Activated CD8-positive, alpha-beta memory T cell treated with anti-CD3 and anti-CD28 coated beads, Interleukin-2, amount 50 U/mL, for 1 hour (primary cell): ENCODE measurements around the gene CDCP1.

Experiments used
- DNase-seq: peaks from one replicate; pipeline ENCODE4 v3.0.0-alpha.2; 2020; ENCODE audit errors: extremely low read depth

CDCP1 gene

GRCh38 chr3:45139372-45140140 is 6.6 kb downstream of the CDCP1 start:
- no peak for DNase-seq

GRCh38 chr3:45137656-45138181 is 8.5 kb downstream of the CDCP1 start:
- no peak for DNase-seq

- DNase-seq = no peak
Measured at GRCh38 chr3:45135959-45136358, 10.2 kb downstream of the CDCP1 start.

GRCh38 chr3:45134758-45135521 is 11.2 kb downstream of the CDCP1 start:
- DNase-seq = no peak

DNA sequence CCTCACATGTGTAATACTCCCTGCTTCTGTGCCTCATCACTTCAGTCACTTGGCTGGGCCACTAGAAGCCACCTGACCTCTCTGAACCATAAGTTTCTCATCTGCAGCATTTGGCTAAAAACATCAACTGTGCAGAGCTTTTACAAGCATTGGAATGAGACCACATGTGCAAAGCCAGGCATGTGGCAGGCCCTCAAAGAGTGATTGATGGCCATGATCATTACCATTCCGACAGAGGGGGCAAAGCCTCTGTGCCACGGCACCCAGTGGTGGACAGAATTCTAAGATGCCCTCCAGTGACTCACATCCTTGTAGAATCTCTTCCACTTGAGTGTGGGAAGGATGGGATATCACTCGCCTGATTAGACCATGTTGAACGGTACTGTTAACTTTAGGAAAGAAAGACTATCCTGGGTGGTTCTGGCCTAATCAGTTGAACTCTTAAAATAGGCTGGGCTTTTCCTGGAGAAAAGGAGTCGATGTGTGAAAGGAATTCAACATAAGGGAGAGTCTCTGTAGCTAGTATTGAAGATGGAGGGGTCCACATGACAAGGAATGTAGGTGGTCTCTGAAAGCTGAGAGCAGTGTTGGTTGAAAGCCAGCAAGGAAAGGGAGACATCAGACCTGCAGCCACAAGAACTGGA is 13.5 kb downstream of the CDCP1 start:
- DNase-seq = no peak

GRCh38 chr3:45131201-45131600 is 15.0 kb downstream of the CDCP1 start:
- no peak for DNase-seq

DNA sequence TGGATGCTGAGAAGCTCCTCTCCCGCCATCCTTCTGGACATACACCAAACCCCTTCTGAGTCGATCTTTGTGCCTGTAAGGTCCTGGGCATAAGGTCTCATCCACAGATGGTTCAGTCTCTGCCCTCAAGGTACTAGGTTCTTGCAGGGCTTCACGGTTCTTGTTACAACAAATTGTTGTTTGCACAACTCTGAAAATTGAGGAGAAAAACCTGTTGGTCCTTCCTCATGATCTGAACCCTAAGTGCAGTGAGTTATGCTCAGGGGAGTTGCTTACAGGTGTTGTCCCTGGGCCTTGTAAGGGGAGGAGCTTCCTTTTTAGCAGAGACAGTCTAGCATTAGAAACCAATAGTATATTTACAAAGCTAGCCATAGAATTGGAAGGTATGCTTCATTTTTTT is 15.7 kb downstream of the CDCP1 start:
- DNase-seq = no peak

- no peak for DNase-seq
Measured at GRCh38 chr3:45128950-45129349, 17.2 kb downstream of the CDCP1 start.

DNA sequence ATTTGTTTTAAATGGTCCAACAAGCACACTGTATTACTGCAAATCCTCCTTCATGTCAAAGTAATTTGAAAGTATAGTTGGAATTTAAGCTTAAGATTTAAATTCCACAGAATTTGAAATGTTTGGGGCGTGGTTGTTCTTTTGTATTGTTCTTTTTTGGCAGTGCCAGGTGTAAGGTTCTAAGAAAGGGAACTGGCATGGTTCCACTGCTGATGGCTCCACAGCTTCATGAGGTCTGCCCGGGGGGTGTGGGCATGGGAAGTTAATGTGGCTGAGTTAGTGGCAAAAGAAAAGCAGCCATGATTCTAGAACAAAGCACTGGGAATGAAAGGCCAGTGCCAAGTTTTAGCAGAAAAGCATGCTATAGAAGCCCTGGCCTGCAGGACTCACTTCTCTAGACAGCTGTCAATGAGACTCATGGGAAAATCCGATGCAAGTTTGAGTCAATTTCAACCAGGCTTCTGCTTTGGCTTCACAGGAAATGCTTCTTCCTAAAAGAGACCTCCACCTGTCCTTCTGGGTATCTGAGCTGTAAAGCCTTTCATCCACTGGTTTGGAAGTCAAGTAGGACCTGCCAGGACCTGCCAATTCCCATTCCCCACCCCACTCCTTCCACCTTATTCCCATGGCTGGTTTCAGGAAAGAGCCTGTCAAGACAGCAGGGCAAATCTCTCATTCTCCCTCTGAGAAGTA is 18.9 kb downstream of the CDCP1 start:
- no peak for DNase-seq

DNA sequence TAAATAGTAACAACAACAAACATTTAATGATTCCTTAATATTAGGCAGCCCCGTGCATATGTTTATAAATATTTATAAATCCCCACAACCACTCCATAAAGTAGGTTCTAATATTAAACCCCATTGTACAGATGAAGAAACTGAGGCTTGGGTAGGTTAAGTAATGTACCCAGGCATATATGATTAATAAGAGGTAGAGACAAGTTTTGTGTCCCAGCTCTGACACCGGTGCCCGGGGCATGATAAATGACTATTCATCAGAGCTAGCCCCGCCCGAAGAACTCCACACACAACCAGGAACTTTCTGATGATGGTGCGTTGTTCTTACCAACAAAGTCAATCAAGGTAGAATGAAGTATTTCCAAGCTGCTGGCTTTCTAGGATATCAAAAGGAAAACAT is 19.4 kb downstream of the CDCP1 start:
- no peak for DNase-seq

GRCh38 chr3:45125550-45126026 is 20.6 kb downstream of the CDCP1 start:
- no peak for DNase-seq

DNA sequence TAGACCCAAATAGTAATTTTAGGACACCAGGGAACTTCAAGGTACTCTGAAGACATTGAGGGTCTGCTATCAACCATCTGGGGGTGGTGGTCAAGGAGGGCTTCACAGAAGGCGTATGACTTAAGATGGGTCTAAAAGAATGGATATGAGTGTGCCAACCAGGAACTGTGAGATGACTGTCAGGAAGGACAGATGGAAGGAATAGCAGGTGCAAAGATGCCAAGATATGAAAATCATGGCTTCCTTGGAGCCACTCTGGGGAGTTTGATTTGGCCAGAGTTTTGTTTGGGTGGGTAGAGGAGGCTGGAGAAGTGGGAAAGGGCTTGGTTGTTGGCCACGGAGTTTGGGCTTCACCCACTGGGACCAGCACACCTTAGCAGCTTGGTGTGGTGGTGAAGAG is 21.2 kb downstream of the CDCP1 start:
- no peak for DNase-seq

DNA sequence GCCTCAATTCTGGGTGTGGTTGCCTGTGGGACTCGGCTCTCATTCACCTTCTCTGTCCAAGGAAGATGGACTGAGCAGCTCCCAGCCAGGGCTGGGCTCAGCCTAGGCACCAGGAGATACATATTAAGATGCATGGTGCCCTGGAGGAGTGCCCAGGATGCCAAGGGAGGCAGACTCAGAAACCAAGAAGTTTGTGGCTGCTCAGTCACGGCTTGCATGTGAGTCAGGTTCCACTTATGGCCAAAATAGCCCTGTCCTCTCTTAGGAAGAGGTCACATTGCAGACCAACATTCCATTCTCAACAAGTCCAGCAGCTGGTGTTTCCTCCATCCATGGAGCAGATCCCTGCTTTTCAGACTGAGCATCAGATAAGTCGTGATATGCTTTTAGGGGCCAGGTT is 21.8 kb downstream of the CDCP1 start:
- no peak for DNase-seq

DNA sequence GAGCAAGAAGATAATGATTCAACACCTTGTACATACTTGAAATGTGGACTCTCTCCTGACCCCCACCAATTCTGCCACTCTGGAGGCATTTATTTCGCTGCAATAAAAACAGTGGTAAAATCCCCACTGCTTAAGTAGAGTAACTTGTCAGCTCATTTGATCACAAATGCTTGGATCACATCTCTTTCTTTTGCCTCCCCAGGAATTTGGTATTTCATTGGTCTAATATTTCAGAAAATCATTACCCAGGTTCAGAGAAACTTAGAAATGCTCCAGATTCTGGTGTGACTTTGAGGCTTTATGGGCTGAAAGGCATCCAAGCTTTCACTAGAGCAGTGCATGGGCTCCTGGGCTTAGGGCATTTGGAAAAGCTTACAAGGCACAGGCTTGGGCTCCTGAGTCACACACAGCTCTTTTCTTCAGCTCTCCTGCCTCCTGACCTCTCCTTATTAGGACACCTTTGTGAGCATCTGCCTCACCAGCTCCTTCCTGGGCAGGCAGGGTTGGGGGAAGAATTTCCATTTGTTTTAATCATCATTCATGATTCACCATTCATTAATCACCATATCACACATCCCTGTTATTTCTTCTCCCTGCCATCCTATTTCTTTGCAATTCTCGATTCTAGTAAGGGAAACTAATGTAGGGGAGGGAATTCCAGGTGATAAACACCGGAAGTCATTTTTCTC is 22.5 kb downstream of the CDCP1 start:
- no peak for DNase-seq

DNA sequence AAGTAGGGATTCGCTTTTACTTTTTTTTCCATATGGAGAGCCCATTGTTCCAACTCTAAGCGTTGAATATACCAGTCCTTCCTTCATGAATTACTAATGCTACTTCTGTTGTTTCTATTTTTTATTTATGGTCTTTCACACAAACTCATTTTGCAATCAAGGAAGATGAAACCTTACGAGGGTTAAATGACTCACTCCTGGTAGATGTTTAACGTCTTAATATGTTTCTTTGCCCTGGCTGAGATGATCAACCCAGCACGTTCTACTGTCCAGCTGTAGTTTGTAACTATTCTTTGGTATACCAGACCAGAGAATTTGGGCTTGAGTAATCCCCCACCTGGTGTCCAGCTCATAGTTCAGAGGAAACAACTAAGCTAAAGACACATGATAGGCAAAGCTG is 23.1 kb downstream of the CDCP1 start:
- DNase-seq = no peak

GRCh38 chr3:45120359-45121158 is 25.6 kb downstream of the CDCP1 start:
- DNase-seq = no peak

- DNase-seq = no peak
Measured at GRCh38 chr3:45119824-45120358, 26.3 kb downstream of the CDCP1 start.

- no peak for DNase-seq
Measured at GRCh38 chr3:45119376-45119775, 26.8 kb downstream of the CDCP1 start.

GRCh38 chr3:45118615-45119071 is 27.5 kb downstream of the CDCP1 start:
- DNase-seq = no peak

- DNase-seq = no peak
Measured at GRCh38 chr3:45116350-45116749, 29.8 kb downstream of the CDCP1 start.
